Measurements from ENCODE around the gene ACTR1A.
"Not testable (repeated sequence)": the region's sequence is repeated elsewhere in the genome, so short reads cannot be mapped to it uniquely, and the experiment has no call there.

ACTR1A gene

DNA sequence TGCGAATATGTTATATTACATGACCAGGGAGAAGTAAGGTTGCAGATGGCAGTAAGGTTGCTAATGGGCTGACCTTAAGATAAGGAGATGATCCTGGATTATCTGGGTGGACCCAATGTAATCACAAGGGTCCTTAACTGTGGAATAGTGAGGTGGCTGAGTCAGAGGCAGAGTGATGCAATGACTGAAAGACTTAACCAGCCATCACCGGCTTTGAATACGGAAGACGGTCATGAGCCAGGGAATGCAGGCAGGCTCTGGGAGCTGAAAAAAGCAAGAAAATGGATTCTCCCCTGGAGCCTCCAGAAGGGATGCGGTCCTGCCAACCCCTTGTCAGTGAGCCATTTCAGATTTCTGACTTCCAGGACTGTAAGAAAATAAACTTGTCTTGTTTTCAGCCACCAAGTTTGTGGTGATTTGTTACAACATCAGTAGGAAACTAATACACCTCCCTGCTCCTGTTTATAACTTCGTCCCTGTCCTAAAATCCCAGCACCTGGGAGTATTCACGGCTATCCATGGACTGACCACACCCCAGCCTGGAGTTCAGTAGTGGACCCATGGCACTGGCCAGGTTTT is 46.5 kb downstream of the ACTR1A start:
- H3K4me1 ChIP-seq (ENCODE audit: low read length), result peaks cover 11% of the 10 kb centered on the region
- H4K20me1 ChIP-seq (ENCODE audit: insufficient read depth, low read length), result no peaks in the 10 kb centered on the region
- H3F3A ChIP-seq (ENCODE audit: insufficient read depth, low read length), result peaks cover 3% of the 10 kb centered on the region; the same call in 1 of the 2 replicates
- H3K9me2 ChIP-seq (replicated peaks; ENCODE audit: insufficient read depth, low read length), result no peaks in the 10 kb centered on the region
- no peaks in the 10 kb centered on the region for H3K27me3 ChIP-seq (replicated peaks; ENCODE audit: insufficient read depth, low read length)
- TF ChIP-seq, protein P1, sequence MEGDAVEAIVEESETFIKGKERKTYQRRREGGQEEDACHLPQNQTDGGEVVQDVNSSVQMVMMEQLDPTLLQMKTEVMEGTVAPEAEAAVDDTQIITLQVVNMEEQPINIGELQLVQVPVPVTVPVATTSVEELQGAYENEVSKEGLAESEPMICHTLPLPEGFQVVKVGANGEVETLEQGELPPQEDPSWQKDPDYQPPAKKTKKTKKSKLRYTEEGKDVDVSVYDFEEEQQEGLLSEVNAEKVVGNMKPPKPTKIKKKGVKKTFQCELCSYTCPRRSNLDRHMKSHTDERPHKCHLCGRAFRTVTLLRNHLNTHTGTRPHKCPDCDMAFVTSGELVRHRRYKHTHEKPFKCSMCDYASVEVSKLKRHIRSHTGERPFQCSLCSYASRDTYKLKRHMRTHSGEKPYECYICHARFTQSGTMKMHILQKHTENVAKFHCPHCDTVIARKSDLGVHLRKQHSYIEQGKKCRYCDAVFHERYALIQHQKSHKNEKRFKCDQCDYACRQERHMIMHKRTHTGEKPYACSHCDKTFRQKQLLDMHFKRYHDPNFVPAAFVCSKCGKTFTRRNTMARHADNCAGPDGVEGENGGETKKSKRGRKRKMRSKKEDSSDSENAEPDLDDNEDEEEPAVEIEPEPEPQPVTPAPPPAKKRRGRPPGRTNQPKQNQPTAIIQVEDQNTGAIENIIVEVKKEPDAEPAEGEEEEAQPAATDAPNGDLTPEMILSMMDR (IDR thresholded peaks at IDR 0.05; ENCODE audit: low read length), result no peak
- TF ChIP-seq EZH2 (optimal IDR thresholded peaks at IDR 0.05; ENCODE audit: low read depth, low read length) (no peak), EZH2phosphoT487 (IDR thresholded peaks at IDR 0.05; ENCODE audit: low read length) (no peak)
- no peak overlapping the region for H3K27ac ChIP-seq (ENCODE audit: low read length)
- no peaks in the 10 kb centered on the region for H3K9me3 ChIP-seq (replicated peaks; ENCODE audit: insufficient read depth, low read length)
- H3K79me2 ChIP-seq (ENCODE audit: low read length), result peaks cover 10% of the 10 kb centered on the region
- H3K36me3 ChIP-seq (replicated peaks; ENCODE audit: insufficient read depth, low read length), result no peaks in the 10 kb centered on the region
- H2AFZ ChIP-seq (ENCODE audit: low read length), result no peak overlapping the region
- H3K4me3 ChIP-seq (ENCODE audit: low read length), result no peak overlapping the region
- H3K9ac ChIP-seq (ENCODE audit: low read length), result no peak overlapping the region
- H3K4me2 ChIP-seq (ENCODE audit: low read depth, low read length), result no peak overlapping the region
- DNase-seq, result no peak

DNA sequence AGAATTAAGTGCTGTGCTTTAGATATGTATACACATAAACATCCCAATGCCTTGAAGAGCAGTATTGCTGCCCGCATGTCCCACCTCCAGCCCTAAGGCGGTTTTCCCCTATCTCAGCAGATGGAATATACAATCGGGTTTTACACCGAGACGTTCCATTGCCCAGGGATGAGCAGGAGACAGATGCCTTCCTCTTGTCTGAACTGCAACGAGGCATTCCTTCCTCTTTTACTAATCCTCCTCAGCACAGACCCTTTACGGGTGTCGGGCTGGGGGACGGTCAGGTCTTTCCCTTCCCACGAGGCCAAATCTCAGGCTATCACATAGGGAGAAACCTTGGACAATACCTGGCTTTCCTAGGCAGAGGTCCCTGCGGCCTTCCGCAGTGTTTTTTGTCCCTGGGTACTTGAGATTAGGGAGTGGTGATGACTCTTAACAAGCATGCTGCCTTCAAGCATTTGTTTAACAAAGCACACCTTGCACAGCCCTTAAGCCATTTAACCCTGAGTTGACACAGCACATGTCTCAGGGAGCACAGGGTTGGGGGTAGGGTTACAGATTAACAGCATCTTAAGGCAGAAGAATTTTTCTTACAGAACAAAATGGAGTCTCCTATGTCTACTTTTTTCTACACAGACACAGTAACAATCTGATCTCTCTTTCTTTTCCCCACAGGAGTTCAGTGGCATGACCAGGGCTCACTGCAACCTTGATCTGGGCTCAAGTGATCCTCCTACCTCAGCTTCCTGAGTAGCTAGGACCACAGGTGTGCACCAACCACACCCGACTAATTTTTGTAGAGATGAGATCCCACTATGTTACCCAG is 47.6 kb downstream of the ACTR1A start:
- peaks cover 12% of the 10 kb centered on the region for H3K79me2 ChIP-seq (ENCODE audit: low read length)
- H3F3A ChIP-seq (ENCODE audit: insufficient read depth, low read length); H3K9me3 ChIP-seq (replicated peaks; ENCODE audit: insufficient read depth, low read length); DNase-seq; H3K4me1 ChIP-seq (ENCODE audit: low read length); H3K9ac ChIP-seq (ENCODE audit: low read length); H3K27ac ChIP-seq (ENCODE audit: low read length); H3K4me2 ChIP-seq (ENCODE audit: low read depth, low read length); H3K4me3 ChIP-seq (ENCODE audit: low read length); H4K20me1 ChIP-seq (ENCODE audit: insufficient read depth, low read length); H3K27me3 ChIP-seq (replicated peaks; ENCODE audit: insufficient read depth, low read length); H3K36me3 ChIP-seq (replicated peaks; ENCODE audit: insufficient read depth, low read length); H3K9me2 ChIP-seq (replicated peaks; ENCODE audit: insufficient read depth, low read length); H2AFZ ChIP-seq (ENCODE audit: low read length): not testable (repeated sequence)

DNA sequence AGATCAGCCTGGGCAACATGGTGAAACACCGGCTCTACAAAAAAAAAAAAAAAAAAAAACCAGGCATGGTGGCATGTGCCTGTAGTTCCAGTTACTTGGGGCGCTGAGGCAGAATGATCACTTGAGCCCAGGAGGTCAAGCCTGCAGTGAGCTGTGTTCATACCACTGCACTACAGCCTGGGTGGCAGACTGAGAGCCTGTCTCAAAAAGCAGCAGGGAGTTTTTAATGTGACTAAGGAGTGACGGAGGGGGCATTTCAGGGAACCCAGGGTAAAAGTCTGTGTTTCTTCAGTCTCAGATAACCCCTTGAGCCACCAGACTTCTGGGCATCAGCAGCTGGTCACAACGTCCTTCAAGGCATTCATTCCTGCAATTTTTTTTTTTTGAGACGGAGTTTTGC is 49.0 kb downstream of the ACTR1A start:
- Histone ChIP-seq H3K79me2 (ENCODE audit: low read length) (peaks cover 12% of the 10 kb centered on the region), H3K36me3 (replicated peaks; ENCODE audit: insufficient read depth, low read length) (no peaks in the 10 kb centered on the region), H2AFZ (ENCODE audit: low read length) (no peak overlapping the region), H3F3A (ENCODE audit: insufficient read depth, low read length) (peaks cover 3% of the 10 kb centered on the region; the same call in 1 of the 2 replicates), H4K20me1 (ENCODE audit: insufficient read depth, low read length) (no peaks in the 10 kb centered on the region), H3K9me3 (replicated peaks; ENCODE audit: insufficient read depth, low read length) (no peaks in the 10 kb centered on the region), H3K4me3 (ENCODE audit: low read length) (no peak overlapping the region), H3K4me2 (ENCODE audit: low read depth, low read length) (no peak overlapping the region), H3K9me2 (replicated peaks; ENCODE audit: insufficient read depth, low read length) (no peaks in the 10 kb centered on the region), H3K27ac (ENCODE audit: low read length) (no peak overlapping the region), H3K27me3 (replicated peaks; ENCODE audit: insufficient read depth, low read length) (no peaks in the 10 kb centered on the region), H3K4me1 (ENCODE audit: low read length) (peaks cover 9% of the 10 kb centered on the region), H3K9ac (ENCODE audit: low read length) (no peak overlapping the region)
- no peak for DNase-seq
- TF ChIP-seq EZH2phosphoT487 (IDR thresholded peaks at IDR 0.05; ENCODE audit: low read length), result no peak
- TF ChIP-seq, protein P1 (IDR thresholded peaks at IDR 0.05; ENCODE audit: low read length), result no peak
- no peak for TF ChIP-seq EZH2 (optimal IDR thresholded peaks at IDR 0.05; ENCODE audit: low read depth, low read length)

Measured in MM.1S (cell line).